T-cell (primary cell): ENCODE results near the gene BAD. TPM values are rescaled to one million over a fixed set of nuclear protein-coding genes. Genes with fewer than 3 reads are reported as not detected.
"Not testable (repeated sequence)": the region's sequence is repeated elsewhere in the genome, so short reads cannot be mapped to it uniquely, and the experiment has no call there.

Source experiments
- ATAC-seq, 4 experiments: fragments of 200-7000 bp in 3 of 4; fragments of 150-1000 bp in 1 of 4; cut with Tn5 transposase; replicated peaks in 1 of 4; 1 replicate in 3 of 4; 2 replicates in 1 of 4; pipeline ENCODE4 v1.10.0; 2021; ENCODE audit warnings: moderate library complexity in 3 of 4, mild to moderate bottlenecking in 2 of 4, moderate number of reproducible peaks in 1 of 4
- CTCF ChIA-PET, 2 donors: fragments of 300-600 bp; sonication (Branson Sonifier 250); formaldehyde crosslinking; loops; one replicate each; lab custom pipeline; 2022; ENCODE audit warnings: antibody characterized with exemption in 2 of 2; lab: Charles Lee
- POLR2A ChIA-PET, 2 donors: fragments of 300-600 bp; sonication (Branson Sonifier 250); formaldehyde crosslinking; loops; one replicate each; lab custom pipeline; 2022; ENCODE audit warnings: antibody characterized with exemption in 2 of 2; lab: Charles Lee
- DNase-seq, 35 experiments: peaks; one replicate each; pipeline versions ENCODE4 v3.0.0 to v3.0.0-alpha.2; 2013 to 2023
- H3K27ac ChIP-seq: one replicate; pipeline ENCODE4 v1.5.1; 2013; ENCODE audit warnings: low read length
- H3K27me3 ChIP-seq, 2 experiments: replicated peaks in 1 of 2; 1 replicate in 1 of 2; 2 replicates in 1 of 2; pipeline versions ENCODE4 v1.6.1 to v1.7.0; 2013; ENCODE audit warnings: low read length in 1 of 2, mixed read lengths in 1 of 2; ENCODE audit not compliant: control insufficient read depth in 2 of 2, insufficient read depth in 2 of 2; ENCODE audit errors: extremely low read depth in 1 of 2
- H3K36me3 ChIP-seq, 2 donors: 1 replicate in 1 of 2; 2 replicates in 1 of 2; pipeline versions ENCODE4 v1.6.1 to v1.7.0; 2013; ENCODE audit warnings: low read length in 1 of 2; ENCODE audit not compliant: control insufficient read depth in 2 of 2, insufficient read depth in 1 of 2; ENCODE audit errors: extremely low read depth in 1 of 2
- H3K4me1 ChIP-seq, 2 experiments: 1 replicate in 1 of 2; 2 replicates in 1 of 2; pipeline versions ENCODE4 v1.6.1 to v1.7.0; 2013; ENCODE audit warnings: low read length in 2 of 2, mixed read lengths in 1 of 2; ENCODE audit not compliant: insufficient read depth in 2 of 2, control insufficient read depth in 1 of 2; ENCODE audit errors: extremely low read depth in 1 of 2
- H3K4me3 ChIP-seq, 2 donors: 1 replicate in 1 of 2; 2 replicates in 1 of 2; pipeline versions ENCODE4 v1.5.1 to v1.7.0; 2013; ENCODE audit warnings: mild to moderate bottlenecking in 2 of 2, low read length in 1 of 2, moderate library complexity in 1 of 2; ENCODE audit not compliant: control insufficient read depth in 1 of 2; ENCODE audit errors: extremely low read depth in 1 of 2
- H3K9me3 ChIP-seq: 2 replicates; pipeline ENCODE4 v1.7.0; 2013
- H3K27ac Mint-ChIP-seq, 2 donors: one replicate each; pipeline ENCODE4 v1.8.0; 2020 to 2021; ENCODE audit warnings: mild to moderate bottlenecking in 2 of 2, mixed read lengths in 2 of 2
- H3K27me3 Mint-ChIP-seq, 2 donors: one replicate each; pipeline ENCODE4 v1.8.0; 2021 to 2022; ENCODE audit warnings: mixed read lengths in 2 of 2
- H3K36me3 Mint-ChIP-seq: one replicate; pipeline ENCODE4 v1.8.0; 2021; ENCODE audit warnings: mixed read lengths
- H3K4me1 Mint-ChIP-seq, 3 donors: one replicate each; pipeline ENCODE4 v1.8.0; 2020 to 2022; ENCODE audit warnings: mixed read lengths in 3 of 3, mild to moderate bottlenecking in 1 of 3
- H3K4me3 Mint-ChIP-seq, 3 donors: one replicate each; pipeline ENCODE4 v1.8.0; 2020 to 2022; ENCODE audit warnings: mild to moderate bottlenecking in 3 of 3, mixed read lengths in 3 of 3, moderate library complexity in 3 of 3
- H3K9me3 Mint-ChIP-seq, 3 donors: one replicate each; pipeline ENCODE4 v1.8.0; 2020 to 2022; ENCODE audit warnings: mixed read lengths in 3 of 3
- WGBS: methylation state at CpG from one replicate; pipeline ENCODE4 v1.1.5; 2013; ENCODE audit warnings: missing lambda C conversion rate; ENCODE audit not compliant: insufficient coverage; 5-methylcytosine and 5-hydroxymethylcytosine counted together
- total RNA-seq, 35 experiments: library from RNA in 6 of 35; stranded (reverse) in 6 of 35; fragments of 120-200 nt in 1 of 35; gene quantifications; one replicate each; pipeline versions ENCODE4 v1.2.1 to v1.2.4 and lab custom pipeline; 2013 to 2026

BAD gene
- total RNA-seq, 5 donors from 2014 or later (not counting 1 experiment from before 2014, with no cell fraction given), result 17.5 to 37.7 (median 29.1) TPM

DNA sequence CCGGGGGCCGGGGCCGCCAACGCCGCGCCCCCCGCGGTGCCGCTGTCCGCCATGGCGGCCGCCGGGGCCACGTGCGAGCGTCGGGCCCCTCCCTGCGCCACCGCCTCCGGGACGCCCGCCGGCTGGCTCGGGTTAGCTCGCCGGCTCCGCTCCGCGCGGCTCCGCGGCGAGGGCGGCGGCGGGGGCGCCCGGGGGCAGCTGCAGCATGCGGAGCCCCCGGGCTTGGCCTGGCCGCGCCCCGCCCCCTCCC is 37.9 kb downstream of the BAD start:
- DNase-seq, POLR2A ChIA-PET, CTCF ChIA-PET, H3K9me3 Mint-ChIP-seq, H3K27me3 Mint-ChIP-seq, H3K27ac ChIP-seq, H3K36me3 Mint-ChIP-seq, H3K4me3 ChIP-seq, H3K27me3 ChIP-seq, H3K9me3 ChIP-seq: not testable (repeated sequence)
- peak; percentile 13 to 34 (median 17) for ATAC-seq
- Histone ChIP-seq H3K4me1 (peaks cover 14 to 63% of the 10 kb centered on the region in 2 experiments), H3K36me3 (peaks cover 6 to 10% of the 10 kb centered on the region in 2 donors)
- under 1% methylated on average over 34 of the region's 43 CpGs for WGBS
- peak overlapping the region; percentile 76 to 89 (median 83) for H3K4me3 Mint-ChIP-seq
- peaks cover 35 to 46% (median 36%) of the 10 kb centered on the region in 3 donors for H3K4me1 Mint-ChIP-seq
- H3K27ac Mint-ChIP-seq, result peak overlapping the region in 1 of 2 donors; percentile 66

DNA sequence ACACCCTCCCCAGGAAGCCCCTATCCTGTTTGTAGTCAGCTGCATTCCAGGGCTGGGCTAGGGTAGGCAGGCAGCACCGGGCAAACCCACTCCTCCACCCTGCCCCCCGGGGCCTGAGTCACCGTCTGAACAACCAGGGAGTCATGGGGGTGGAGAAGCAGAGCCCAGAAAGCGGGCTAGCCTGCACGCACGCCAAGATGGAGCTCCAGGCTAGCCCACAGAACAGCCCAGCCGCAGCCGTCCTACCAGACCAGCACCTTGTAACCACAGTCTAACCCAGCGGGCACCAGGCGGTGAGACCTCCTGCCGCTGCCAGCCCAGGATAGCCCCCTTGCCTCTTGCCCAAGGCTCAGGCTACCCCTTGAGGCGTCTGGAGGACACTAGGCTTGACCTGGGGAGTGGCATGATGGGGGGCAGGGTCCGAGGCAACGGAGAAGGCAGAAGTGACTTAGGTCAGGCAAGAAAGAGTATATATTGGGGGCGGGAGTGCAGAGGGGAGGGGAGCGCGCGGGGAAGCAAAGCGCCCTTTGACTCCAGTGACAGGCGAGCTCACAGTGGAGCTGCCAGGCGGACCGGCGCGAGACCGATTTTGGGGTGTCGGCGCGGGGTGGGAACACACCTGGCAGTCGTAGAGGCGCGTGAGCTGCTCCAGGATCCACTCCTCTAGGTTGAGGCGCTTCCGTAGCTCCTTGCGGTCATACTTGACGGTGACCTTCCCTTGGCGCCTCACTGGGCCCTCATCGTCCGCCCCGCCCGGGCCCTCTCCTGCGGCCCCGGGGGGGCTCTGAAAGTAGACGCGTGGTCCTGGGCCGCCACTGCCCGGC is 38.5 kb downstream of the BAD start:
- Mint-ChIP-seq H3K27ac (peak overlapping the region; percentile 87 to 88), H3K27me3 (no peaks in the 10 kb centered on the region), H3K4me3 (peak overlapping the region; percentile 80 to 90 (median 89)), H3K36me3 (no peaks in the 10 kb centered on the region), H3K4me1 (peaks cover 36 to 45% (median 38%) of the 10 kb centered on the region in 3 donors), H3K9me3 (no peaks in the 10 kb centered on the region)
- H3K27ac ChIP-seq, result peak overlapping the region; percentile 43
- H3K27me3 ChIP-seq, result peaks cover 0 to 7% of the 10 kb centered on the region in 2 experiments
- peak in 18 of 35 experiments; percentile 25 to 77 (median 38) for DNase-seq
- H3K9me3 ChIP-seq, result no peaks in the 10 kb centered on the region
- WGBS, result under 1% methylated on average over 41 of the region's 46 CpGs
- ChIA-PET CTCF (interaction anchor here (0.6 to 1.1 kb wide), 5 partner anchors 41 to 72 kb away, joined by 3 to 5 read pairs (median 3); partner anchors contain the start of genes PRDX5 (in 1 of the 2) and STIP1 (in 1 of the 2)), POLR2A (no interaction called here)
- peak overlapping the region; percentile 64 to 76 for H3K4me3 ChIP-seq
- H3K4me1 ChIP-seq, result peaks cover 14 to 60% of the 10 kb centered on the region in 2 experiments
- no peak for ATAC-seq
- peaks cover 6 to 10% of the 10 kb centered on the region in 2 donors for H3K36me3 ChIP-seq

DNA sequence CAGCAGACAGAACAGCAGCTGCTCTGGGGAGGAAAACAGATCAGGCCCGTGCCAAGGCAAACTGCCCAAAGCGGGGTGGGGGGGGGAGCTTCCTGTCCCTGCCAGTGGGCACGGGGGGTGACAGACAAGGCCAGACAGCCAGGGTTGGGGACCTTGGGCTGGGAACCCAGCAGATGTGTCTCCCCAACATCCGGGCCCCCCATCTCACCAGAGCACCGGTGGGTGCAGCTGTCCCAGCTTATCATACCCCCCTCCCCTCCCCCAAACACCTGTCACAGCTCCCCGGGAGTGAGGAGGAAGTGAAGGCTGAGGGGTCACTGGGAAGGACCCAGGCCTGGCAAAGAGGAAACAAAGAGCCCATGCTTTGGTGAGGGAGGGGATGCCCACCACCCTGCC is 39.1 kb downstream of the BAD start:
- ATAC-seq (no peak), DNase-seq (peak in 18 of 35 experiments; percentile 18 to 63 (median 36))
- POLR2A ChIA-PET, result interaction anchor here in 1 of 2 donors (0.7 kb wide), 1 partner anchor 18 kb away, joined by 11 read pairs; no protein-coding TSS in a partner anchor
- no peaks in the 10 kb centered on the region for H3K9me3 ChIP-seq
- Mint-ChIP-seq H3K27me3 (no peaks in the 10 kb centered on the region), H3K27ac (peak overlapping the region; percentile 87 to 88), H3K4me3 (peak overlapping the region; percentile 80 to 90 (median 89)), H3K9me3 (no peaks in the 10 kb centered on the region), H3K36me3 (no peaks in the 10 kb centered on the region), H3K4me1 (peaks cover 36 to 46% (median 41%) of the 10 kb centered on the region in 3 donors)
- 10% methylated on average over 2 of the region's 6 CpGs for WGBS
- peaks cover 0 to under 1% of the 10 kb centered on the region in 2 experiments for H3K27me3 ChIP-seq
- peaks cover 6 to 10% of the 10 kb centered on the region in 2 donors for H3K36me3 ChIP-seq
- CTCF ChIA-PET, result interaction anchor here in 1 of 2 donors (0.6 to 1.1 kb wide), 4 partner anchors 19 to 72 kb away, joined by 3 to 4 read pairs (median 3); partner anchors contain the start of gene PRDX5
- H3K27ac ChIP-seq, result peak overlapping the region; percentile 43
- peak overlapping the region; percentile 64 to 76 for H3K4me3 ChIP-seq
- H3K4me1 ChIP-seq, result peaks cover 12 to 57% of the 10 kb centered on the region in 2 experiments

DNA sequence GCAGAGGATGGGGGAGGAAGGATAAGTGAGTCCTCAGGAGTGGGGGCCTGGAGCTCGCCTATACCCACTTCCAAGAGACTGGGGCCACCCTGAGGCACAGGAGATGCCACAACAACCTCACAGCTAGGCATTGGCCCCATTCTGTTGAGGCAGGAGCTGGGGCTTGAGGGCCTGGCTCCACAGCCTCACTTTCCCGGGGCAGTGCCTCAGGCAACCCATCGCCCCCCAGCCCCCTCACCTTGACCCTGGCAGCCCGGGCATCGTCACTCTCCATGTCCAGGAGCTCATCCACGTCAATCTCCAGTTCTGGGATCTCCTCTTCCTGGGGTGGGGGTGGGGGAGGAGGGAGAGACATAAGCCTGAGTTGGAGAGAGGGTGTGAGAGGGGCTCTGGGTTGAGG is 39.5 kb downstream of the BAD start:
- Mint-ChIP-seq H3K36me3 (no peaks in the 10 kb centered on the region), H3K27ac (peak overlapping the region; percentile 87 to 88), H3K4me3 (peak overlapping the region; percentile 80 to 90 (median 89)), H3K9me3 (no peaks in the 10 kb centered on the region), H3K27me3 (no peaks in the 10 kb centered on the region), H3K4me1 (peaks cover 38 to 48% (median 45%) of the 10 kb centered on the region in 3 donors)
- peak overlapping the region; percentile 30 for H3K27ac ChIP-seq
- POLR2A ChIA-PET, result interaction anchor here in 1 of 2 donors (0.6 to 0.7 kb wide), 3 partner anchors 14 to 21 kb away, joined by 3 to 11 read pairs (median 4); no protein-coding TSS in a partner anchor
- H3K9me3 ChIP-seq, result no peaks in the 10 kb centered on the region
- DNase-seq, result no peak
- H3K4me1 ChIP-seq, result peaks cover 12 to 57% of the 10 kb centered on the region in 2 experiments
- CTCF ChIA-PET, result interaction anchor here in 1 of 2 donors (0.6 to 1.1 kb wide), 4 partner anchors 18 to 73 kb away, joined by 3 to 4 read pairs (median 3); partner anchors contain the start of gene PRDX5
- no peaks in the 10 kb centered on the region for H3K27me3 ChIP-seq
- H3K4me3 ChIP-seq, result peak overlapping the region in 1 of 2 donors; percentile 64
- peaks cover 6 to 10% of the 10 kb centered on the region in 2 donors for H3K36me3 ChIP-seq
- whole genome bisulfite sequencing, result 43% methylated on average over 3 of the region's 6 CpGs
- ATAC-seq, result no peak

DNA sequence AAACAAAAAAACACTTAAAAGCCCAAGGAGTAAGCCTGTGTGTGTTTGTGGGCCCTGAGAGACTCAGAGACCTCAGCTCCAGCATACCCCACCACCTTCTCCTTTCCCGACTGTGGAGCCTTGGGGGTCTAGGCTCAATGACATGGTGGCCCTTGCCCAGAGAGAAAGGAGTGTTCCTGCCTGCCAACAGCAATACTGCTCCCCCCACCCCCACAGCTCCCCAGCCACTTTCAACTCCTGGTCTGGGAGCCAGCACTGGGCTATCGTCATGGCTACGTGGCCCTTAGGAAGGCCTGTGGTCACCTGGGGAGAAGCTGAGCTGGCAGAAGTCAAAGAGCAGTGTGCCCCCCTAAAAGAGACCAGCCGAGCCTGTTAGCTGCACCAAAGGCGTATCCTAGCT is 40.4 kb downstream of the BAD start:
- peaks cover 12 to 60% of the 10 kb centered on the region in 2 experiments for H3K4me1 ChIP-seq
- no peak overlapping the region for H3K27ac ChIP-seq
- 49% methylated on average over 2 of the region's 5 CpGs for WGBS

DNA sequence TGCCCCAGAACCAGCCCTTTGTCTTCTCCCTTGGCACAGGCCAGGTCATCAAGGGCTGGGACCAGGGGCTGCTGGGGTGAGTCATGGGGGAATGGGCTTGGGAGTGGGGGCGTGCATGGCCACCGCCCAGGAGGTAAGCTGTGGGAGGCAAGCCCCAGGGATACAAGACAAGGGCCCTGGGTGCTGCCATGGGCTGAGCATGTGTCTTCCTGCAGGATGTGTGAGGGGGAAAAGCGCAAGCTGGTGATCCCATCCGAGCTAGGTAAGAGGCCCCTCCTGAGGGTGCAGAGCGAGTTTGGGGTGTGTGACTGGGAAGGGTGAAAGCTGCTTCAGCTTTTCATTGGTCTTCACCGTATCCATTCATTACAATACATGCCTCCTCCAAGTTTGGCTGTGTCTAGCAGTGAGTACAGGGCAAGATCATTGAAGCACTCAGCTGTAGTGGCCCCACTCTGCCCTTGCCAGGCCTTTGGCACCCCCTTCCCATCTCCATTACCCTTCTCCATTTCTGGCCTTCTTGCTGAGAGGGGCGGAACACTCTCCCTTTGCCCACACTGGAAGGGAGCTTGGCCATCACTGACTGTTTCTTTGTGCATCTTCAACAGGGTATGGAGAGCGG is 41.1 kb downstream of the BAD start:
- Mint-ChIP-seq H3K27ac (peak overlapping the region; percentile 72 to 77), H3K9me3 (no peaks in the 10 kb centered on the region), H3K4me3 (peak overlapping the region; percentile 46 to 93 (median 66)), H3K36me3 (no peaks in the 10 kb centered on the region), H3K27me3 (no peaks in the 10 kb centered on the region), H3K4me1 (peaks cover 36 to 50% (median 49%) of the 10 kb centered on the region in 3 donors)
- Histone ChIP-seq H3K27ac (no peak overlapping the region), H3K4me3 (no peak overlapping the region), H3K4me1 (peaks cover 12 to 60% of the 10 kb centered on the region in 2 experiments), H3K36me3 (peaks cover 8 to 17% of the 10 kb centered on the region in 2 donors), H3K9me3 (no peaks in the 10 kb centered on the region), H3K27me3 (no peaks in the 10 kb centered on the region)
- CTCF ChIA-PET, result interaction anchor here in 1 of 2 donors (1.0 kb wide), 1 partner anchor 39 kb away, joined by 3 read pairs; no protein-coding TSS in a partner anchor
- ATAC-seq (no peak), DNase-seq (no peak)
- WGBS, result no CpG with 5 or more reads among the region's 8 CpGs
- POLR2A ChIA-PET, result interaction anchor here in 1 of 2 donors (0.5 kb wide), 1 partner anchor 534 kb away, joined by 3 read pairs; no protein-coding TSS in a partner anchor

More for the DNA sequence above, 40.4 kb downstream of the BAD start:
- DNase-seq, result no peak
- ChIA-PET POLR2A (interaction anchor here in 1 of 2 donors (0.5 kb wide), 1 partner anchor 533 kb away, joined by 3 read pairs; no protein-coding TSS in a partner anchor), CTCF (no interaction called here)
- Mint-ChIP-seq H3K4me1 (peaks cover 36 to 50% (median 49%) of the 10 kb centered on the region in 3 donors), H3K9me3 (no peaks in the 10 kb centered on the region), H3K27ac (peak overlapping the region; percentile 72 to 77), H3K4me3 (peak overlapping the region; percentile 13 to 93 (median 66)), H3K27me3 (no peaks in the 10 kb centered on the region), H3K36me3 (no peaks in the 10 kb centered on the region)
- Histone ChIP-seq H3K27me3 (no peaks in the 10 kb centered on the region), H3K36me3 (peaks cover 6 to 10% of the 10 kb centered on the region in 2 donors), H3K9me3 (no peaks in the 10 kb centered on the region), H3K4me3 (no peak overlapping the region)
- ATAC-seq, result no peak
